Choroid plexus epithelial cell (primary cell): ENCODE results near the gene FZD4.
"Not testable (repeated sequence)": the region's sequence is repeated elsewhere in the genome, so short reads cannot be mapped to it uniquely, and the experiment has no call there.

Experiments
- DNase-seq: peaks from one replicate; pipeline ENCODE4 v3.0.0-alpha.2; 2010; ENCODE audit warnings: low read depth
- H3K4me3 ChIP-seq: 2 replicates; pipeline ENCODE4 v1.5.1; 2011; ENCODE audit warnings: low read depth, mild to moderate bottlenecking, control low read depth, low read length, moderate library complexity
- TF ChIP-seq, protein P1 (sequence below): conservative IDR thresholded peaks from 2 replicates; pipeline ENCODE4 v1.5.1; 2011; ENCODE audit warnings: low read depth, mild to moderate bottlenecking, control low read depth, inconsistent platforms, low read length, moderate library complexity

Gene FZD4

DNA sequence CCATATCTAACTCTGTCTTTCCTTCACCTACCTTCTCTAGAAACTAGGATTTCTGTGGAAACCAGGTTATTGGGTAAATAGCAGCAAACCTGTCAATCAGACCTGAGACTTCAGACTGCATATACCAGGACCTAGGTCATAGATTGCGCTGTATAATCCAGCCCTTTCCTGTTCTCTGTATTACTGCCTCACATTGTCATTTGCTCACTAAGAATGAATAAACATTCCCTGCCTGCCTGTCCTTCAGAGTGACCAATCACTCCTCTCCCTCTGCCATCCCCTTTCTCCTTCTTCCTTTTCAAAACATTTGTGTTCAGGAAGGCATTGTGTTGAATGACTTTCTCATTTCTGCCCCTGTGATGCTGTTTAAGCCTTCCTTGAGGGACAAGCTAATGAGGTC, 14.1 kb upstream of the FZD4 start:
- no peak for DNase-seq
- TF ChIP-seq, protein P1, sequence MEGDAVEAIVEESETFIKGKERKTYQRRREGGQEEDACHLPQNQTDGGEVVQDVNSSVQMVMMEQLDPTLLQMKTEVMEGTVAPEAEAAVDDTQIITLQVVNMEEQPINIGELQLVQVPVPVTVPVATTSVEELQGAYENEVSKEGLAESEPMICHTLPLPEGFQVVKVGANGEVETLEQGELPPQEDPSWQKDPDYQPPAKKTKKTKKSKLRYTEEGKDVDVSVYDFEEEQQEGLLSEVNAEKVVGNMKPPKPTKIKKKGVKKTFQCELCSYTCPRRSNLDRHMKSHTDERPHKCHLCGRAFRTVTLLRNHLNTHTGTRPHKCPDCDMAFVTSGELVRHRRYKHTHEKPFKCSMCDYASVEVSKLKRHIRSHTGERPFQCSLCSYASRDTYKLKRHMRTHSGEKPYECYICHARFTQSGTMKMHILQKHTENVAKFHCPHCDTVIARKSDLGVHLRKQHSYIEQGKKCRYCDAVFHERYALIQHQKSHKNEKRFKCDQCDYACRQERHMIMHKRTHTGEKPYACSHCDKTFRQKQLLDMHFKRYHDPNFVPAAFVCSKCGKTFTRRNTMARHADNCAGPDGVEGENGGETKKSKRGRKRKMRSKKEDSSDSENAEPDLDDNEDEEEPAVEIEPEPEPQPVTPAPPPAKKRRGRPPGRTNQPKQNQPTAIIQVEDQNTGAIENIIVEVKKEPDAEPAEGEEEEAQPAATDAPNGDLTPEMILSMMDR, result no peak
- H3K4me3 ChIP-seq, result no peak overlapping the region

DNA sequence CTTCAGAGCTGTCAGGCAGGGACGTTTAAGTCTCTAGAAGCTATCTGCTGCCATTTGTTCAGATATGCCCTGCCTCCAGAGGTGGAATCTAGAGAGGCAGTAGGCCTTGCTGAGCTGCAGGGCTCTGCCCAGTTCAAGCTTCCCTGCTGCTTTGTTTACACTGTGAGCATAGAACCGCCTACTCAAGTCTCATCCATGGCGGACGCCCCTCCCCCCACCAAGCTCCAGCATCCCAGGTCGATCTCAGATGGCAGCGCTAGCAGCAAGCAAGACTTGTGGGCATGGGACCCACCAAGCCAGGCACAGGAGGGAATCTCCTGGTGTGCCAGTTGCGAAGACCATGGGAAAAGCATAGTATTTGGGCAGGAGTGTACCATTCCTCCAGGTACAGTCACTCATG, 12.4 kb upstream of the FZD4 start:
- H3K4me3 ChIP-seq, DNase-seq: not testable (repeated sequence)

DNA sequence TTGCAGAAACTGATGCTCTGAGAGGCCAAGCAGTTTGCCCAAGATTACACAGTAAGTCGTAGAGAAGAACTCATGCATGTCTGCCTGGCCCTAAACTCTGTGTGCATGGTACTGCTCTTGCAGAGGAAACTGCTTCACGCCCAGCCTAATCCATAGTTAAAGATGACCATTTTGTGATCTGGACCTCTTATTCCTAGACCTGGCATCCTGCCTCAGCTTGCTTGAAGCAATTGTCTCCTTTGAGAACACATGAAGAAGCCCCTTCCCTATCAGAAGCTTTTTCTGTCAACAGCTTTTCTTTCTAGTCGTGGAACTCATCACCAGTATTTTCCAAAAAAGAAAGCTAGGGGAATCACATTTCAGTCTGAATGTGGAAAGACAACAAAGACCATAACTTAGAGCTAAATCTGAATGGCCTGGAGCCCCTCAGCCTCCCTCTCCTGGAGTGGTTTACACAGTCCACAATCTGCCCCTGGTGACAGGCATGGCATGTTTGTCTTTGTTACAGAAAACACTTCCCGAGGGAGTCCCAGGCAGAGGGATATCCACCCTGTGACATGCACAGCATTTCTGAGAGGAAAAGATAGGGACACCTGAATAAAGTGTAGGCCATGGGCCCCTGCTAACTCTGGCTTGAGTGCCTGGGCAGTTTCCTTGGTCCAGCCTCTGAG, 2.9 kb upstream of the FZD4 start:
- TF ChIP-seq, protein P1, result no peak
- DNase-seq, result no peak
- H3K4me3 ChIP-seq, result no peak overlapping the region

DNA sequence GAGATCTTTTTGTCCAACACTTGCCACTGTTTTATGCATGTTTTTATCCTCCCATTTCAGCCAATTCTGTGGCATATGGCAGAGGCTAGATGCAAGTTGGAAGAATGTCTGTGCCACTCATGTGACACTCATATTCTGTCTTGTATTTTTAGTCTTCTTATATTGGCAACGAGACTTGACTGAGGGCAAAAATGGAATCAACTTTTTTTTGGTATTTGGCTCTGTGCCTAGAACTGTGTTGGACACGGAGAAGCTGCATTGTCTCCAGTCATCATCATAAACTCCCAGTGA, 1.7 kb upstream of the FZD4 start:
- DNase-seq, result no peak
- TF ChIP-seq, protein P1, result no peak
- H3K4me3 ChIP-seq, result no peak overlapping the region

DNA sequence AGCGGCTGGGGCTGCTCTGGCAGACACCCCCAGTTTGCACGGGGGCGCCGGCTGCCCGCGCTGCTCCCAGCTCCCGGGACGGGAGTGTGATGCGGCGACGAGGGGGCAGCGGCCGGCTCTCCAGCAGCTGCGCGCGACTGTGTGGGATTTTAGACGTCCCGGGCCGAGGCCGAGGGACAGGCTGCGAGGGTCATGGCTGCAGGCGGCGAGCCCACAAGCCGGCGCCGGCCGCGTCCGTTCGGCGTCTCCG, 159 bp downstream of the FZD4 start:
- H3K4me3 ChIP-seq, result peak overlapping the region; percentile 81
- no peak for DNase-seq
- TF ChIP-seq, protein P1, result no peak

DNA sequence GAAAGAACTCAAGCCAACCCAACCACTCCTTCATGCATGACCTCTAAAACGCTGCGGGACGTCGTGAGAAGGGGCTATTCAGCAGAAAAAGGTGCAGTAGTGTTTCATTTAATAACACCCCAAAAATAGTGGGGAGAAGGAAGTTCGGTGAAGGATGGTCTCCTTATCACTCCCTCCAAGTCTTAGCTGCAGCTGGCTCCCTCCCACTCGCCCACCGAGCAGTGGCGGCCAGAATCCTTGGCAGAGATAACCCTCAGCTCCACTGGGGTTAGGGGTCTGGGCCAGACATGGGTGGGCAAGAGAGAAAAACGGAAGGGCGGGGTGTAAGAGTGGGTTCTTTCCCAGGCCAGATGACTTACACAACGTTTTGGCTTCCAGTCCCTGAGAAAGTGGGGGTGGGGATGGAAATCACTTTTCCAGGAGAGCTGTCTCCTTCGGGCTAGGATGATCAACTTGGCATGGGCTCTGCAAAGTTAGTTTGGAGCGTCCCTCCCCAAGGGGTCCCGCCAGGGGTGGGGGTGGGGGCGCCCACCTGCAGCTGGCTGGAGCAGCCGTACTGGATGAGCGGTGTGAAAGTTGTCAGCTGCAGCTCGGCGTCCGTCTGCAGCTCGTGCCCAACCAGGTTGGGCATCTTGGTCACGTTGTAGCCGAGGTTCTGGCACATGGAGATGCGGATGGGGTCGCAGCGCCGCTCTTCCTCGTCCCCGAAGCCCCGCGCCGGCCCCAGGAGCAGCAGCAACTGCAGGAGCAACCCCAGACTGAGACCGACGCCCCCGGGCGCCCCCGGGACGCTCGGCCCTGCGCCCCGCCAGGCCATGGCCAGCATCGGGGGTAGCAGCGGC, 705 bp downstream of the FZD4 start:
- TF ChIP-seq, protein P1, result no peak
- DNase-seq, result no peak
- peak overlapping the region; percentile 81 for H3K4me3 ChIP-seq

DNA sequence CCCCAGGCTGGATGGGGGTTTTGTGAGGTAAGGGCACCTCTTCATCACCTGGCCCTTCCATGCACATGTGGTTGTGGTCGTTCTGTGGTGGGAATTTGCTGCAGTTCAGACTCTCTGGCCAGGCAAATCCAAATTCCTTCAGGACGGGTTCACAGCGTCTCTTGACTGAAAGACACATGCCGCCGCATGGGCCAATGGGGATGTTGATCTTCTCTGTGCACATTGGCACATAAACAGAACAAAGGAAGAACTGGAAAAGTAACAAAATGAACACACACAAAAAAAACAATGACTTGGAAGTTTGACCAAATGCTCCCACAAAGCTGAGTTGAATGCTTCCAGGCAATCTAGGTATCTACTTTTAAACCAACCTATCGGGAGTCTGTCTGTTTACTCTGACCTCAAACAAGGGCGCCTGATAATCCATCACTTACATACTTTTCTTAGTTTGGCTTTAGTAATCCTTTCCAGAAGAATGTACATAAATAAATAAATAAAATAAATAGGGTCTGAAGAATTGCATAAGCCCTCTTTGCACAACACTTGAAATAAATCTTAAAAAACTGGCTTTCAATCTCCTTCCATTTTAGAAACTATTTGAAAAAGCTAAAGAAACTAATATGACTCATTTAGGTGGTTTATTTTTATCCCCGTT, 2.8 kb downstream of the FZD4 start:
- no peak overlapping the region for H3K4me3 ChIP-seq
- TF ChIP-seq, protein P1, result no peak
- DNase-seq, result peak; percentile 43
